GM12878 (cell line): Measurements from ENCODE around the gene ZBTB14. TPM values are rescaled to one million over a fixed set of nuclear protein-coding genes. Genes with fewer than 3 reads are reported as not detected.

Source experiments
- ATAC-seq: fragments of 200-7000 bp; cut with Tn5 transposase; 3 replicates; pipeline ENCODE4 v1.9.1; 2020; ENCODE audit warnings: mild to moderate bottlenecking, moderate library complexity
- BruUV-seq: library from RNA; stranded (reverse); fragments of 400-500 nt; replicated peaks from 2 replicates; lab custom pipeline; 2021; lab: Mats Ljungman, UMichigan
- CTCF ChIA-PET: fragments of 300-600 bp; sonication (Branson Sonifier 250); formaldehyde crosslinking; extraction: SDS; loops from one replicate; lab custom pipeline; 2021; ENCODE audit warnings: inconsistent platforms; lab: Yijun Ruan, JAX
- POLR2A ChIA-PET: fragments of 350-600 bp; formaldehyde crosslinking; extraction: SDS; loops from one replicate; lab custom pipeline; 2021; ENCODE audit warnings: inconsistent platforms; lab: Charles Lee
- RAD21 ChIA-PET: fragments of 300-600 bp; sonication (Branson Sonifier 250); formaldehyde crosslinking; loops from one replicate; lab custom pipeline; 2023; ENCODE audit warnings: antibody characterized with exemption; ENCODE audit not compliant: unreplicated experiment; lab: Charles Lee
- SMC1A ChIA-PET: fragments of 300-600 bp; sonication (Branson Sonifier 250); formaldehyde crosslinking; loops from one replicate; lab custom pipeline; 2023; ENCODE audit not compliant: unreplicated experiment, uncharacterized antibody; lab: Charles Lee
- DNase-seq: peaks from one replicate; pipeline ENCODE4 v3.0.0-alpha.2; 2011; ENCODE audit warnings: low read depth, low spot score
- FAIRE-seq: peaks from 3 replicates; lab custom pipeline; 2011; peaks lifted over from hg19 to GRCh38; lab: Jason Lieb, UNC
- H2AFZ ChIP-seq: 2 replicates; pipeline ENCODE4 v1.6.0; 2011; ENCODE audit warnings: low read depth, low read length, control low read depth; ENCODE audit not compliant: control insufficient read depth
- H3K27ac ChIP-seq: 2 replicates; pipeline ENCODE4 v1.5.1; 2011; ENCODE audit warnings: control low read depth; ENCODE audit not compliant: control insufficient read depth, insufficient read depth
- H3K27me3 ChIP-seq, 2 experiments: replicated peaks in 1 of 2; 2 replicates each; pipeline versions ENCODE4 v1.6.0 to v1.6.1; 2011; ENCODE audit warnings: low read length in 1 of 2; ENCODE audit not compliant: control insufficient read depth in 2 of 2, insufficient read depth in 2 of 2
- H3K36me3 ChIP-seq, 2 experiments: 2 replicates each; pipeline ENCODE4 v1.5.1; 2011; ENCODE audit warnings: low read length in 1 of 2; ENCODE audit not compliant: control insufficient read depth in 2 of 2, insufficient read depth in 2 of 2
- H3K4me1 ChIP-seq: 2 replicates; pipeline ENCODE4 v1.6.1; 2011; ENCODE audit warnings: mild to moderate bottlenecking, low read length, moderate library complexity, mixed read lengths; ENCODE audit not compliant: control insufficient read depth, insufficient read depth
- H3K4me2 ChIP-seq: 2 replicates; pipeline ENCODE4 v1.6.0; 2011; ENCODE audit warnings: control low read depth; ENCODE audit not compliant: control insufficient read depth, insufficient read depth
- H3K4me3 ChIP-seq: fragments of 200-600 bp; sonication (generic); 2 replicates; pipeline ENCODE4 v1.5.1; 2016
- H3K79me2 ChIP-seq: 2 replicates; pipeline ENCODE4 v1.6.0; 2011; ENCODE audit warnings: low read length; ENCODE audit not compliant: control insufficient read depth, insufficient read depth
- H3K9ac ChIP-seq: 2 replicates; pipeline ENCODE4 v1.8.0; 2011; ENCODE audit warnings: low read length, control low read depth, mixed read lengths; ENCODE audit not compliant: control insufficient read depth, insufficient read depth
- H3K9me3 ChIP-seq: replicated peaks from 3 replicates; pipeline ENCODE4 v1.5.1; 2011; ENCODE audit warnings: mild to moderate bottlenecking, low read length; ENCODE audit not compliant: control insufficient read depth, insufficient read depth
- H4K20me1 ChIP-seq: 2 replicates; pipeline ENCODE4 v1.6.0; 2011; ENCODE audit not compliant: control insufficient read depth, insufficient read depth
- CBFB ChIP-seq: IDR thresholded peaks from 2 replicates; pipeline ENCODE4 v1.6.1; 2016; ENCODE audit warnings: antibody characterized with exemption, low read depth
- CHD1 ChIP-seq: IDR thresholded peaks from 2 replicates; pipeline ENCODE4 v1.6.1; 2012; ENCODE audit warnings: low read depth, low read length, improper control_type of control experiment
- CHD4 ChIP-seq: fragments of 200-600 bp; sonication (generic); IDR thresholded peaks from 2 replicates; pipeline ENCODE4 v1.6.1; 2016; ENCODE audit warnings: mild to moderate bottlenecking
- EGR1 ChIP-seq, 2 experiments: IDR thresholded peaks; 1 replicate in 1 of 2; 2 replicates in 1 of 2; pipeline ENCODE4 v1.6.1; 2011 to 2012; ENCODE audit warnings: low read depth in 2 of 2, low read length in 2 of 2, borderline replicate concordance in 1 of 2, mild to moderate bottlenecking in 1 of 2, moderate library complexity in 1 of 2
- FOS ChIP-seq: IDR thresholded peaks from 3 replicates; pipeline ENCODE4 v1.6.1; 2011; ENCODE audit warnings: borderline replicate concordance; ENCODE audit not compliant: insufficient read length; ENCODE audit errors: extremely low read depth
- HDGF ChIP-seq: fragments of 450-650 bp; IDR thresholded peaks from 2 replicates; pipeline ENCODE4 v1.6.1; 2016; ENCODE audit warnings: antibody characterized with exemption
- POLR2AphosphoS2 ChIP-seq: IDR thresholded peaks from 2 replicates; pipeline ENCODE4 v1.6.1; 2011; ENCODE audit warnings: low read depth, mild to moderate bottlenecking, low read length, improper control_type of control experiment, moderate library complexity
- RBBP5 ChIP-seq: fragments of 200-600 bp; sonication (generic); conservative IDR thresholded peaks from 2 replicates; pipeline ENCODE4 v1.6.1; 2016
- RCOR1 ChIP-seq: conservative IDR thresholded peaks from 2 replicates; pipeline ENCODE4 v1.6.1; 2012; ENCODE audit warnings: low read depth, low read length, improper control_type of control experiment
- SMARCA5 ChIP-seq: fragments of 450-650 bp; IDR thresholded peaks from 2 replicates; pipeline ENCODE4 v1.6.1; 2017; ENCODE audit warnings: mild to moderate bottlenecking
- SUPT20H ChIP-seq: IDR thresholded peaks from 2 replicates; pipeline ENCODE4 v1.6.1; 2011; ENCODE audit warnings: low read depth, mild to moderate bottlenecking, low read length, moderate library complexity, borderline replicate concordance; ENCODE audit not compliant: control insufficient read depth
- SUZ12 ChIP-seq: fragments of 200-600 bp; sonication (generic); IDR thresholded peaks from one replicate; pipeline ENCODE4 v1.6.1; 2018; ENCODE audit warnings: antibody characterized with exemption, mild to moderate bottlenecking; ENCODE audit not compliant: unreplicated experiment
- TARDBP ChIP-seq: IDR thresholded peaks from 2 replicates; pipeline ENCODE4 v1.6.1; 2016; ENCODE audit warnings: borderline replicate concordance
- TCF3 ChIP-seq: IDR thresholded peaks from 2 replicates; pipeline ENCODE4 v1.6.1; 2012; ENCODE audit warnings: low read depth, mild to moderate bottlenecking, low read length, borderline replicate concordance; ENCODE audit not compliant: insufficient read depth
- ZBTB33 ChIP-seq: fragments of 450-650 bp; IDR thresholded peaks from 2 replicates; pipeline ENCODE4 v1.6.1; 2017; ENCODE audit warnings: mild to moderate bottlenecking
- WGBS: methylation state at CpG from one replicate; pipeline ENCODE4 v1.1.6; 2016; ENCODE audit warnings: low lambda C conversion rate; ENCODE audit not compliant: insufficient replicate concordance, insufficient coverage; ENCODE audit errors: missing lambda C conversion rate; 5-methylcytosine and 5-hydroxymethylcytosine counted together
- in situ Hi-C: fragments of 300-500 bp; cut with MboI; formaldehyde crosslinking; loops from 9 replicates; pipeline ENCODE4 v1.14.3; 2018; ENCODE audit warnings: mixed read lengths
- intact Hi-C: fragments of 100-400 bp; cut with micrococcal nuclease; formaldehyde crosslinking; loops from one replicate; pipeline ENCODE4 v1.14.2; 2022; ENCODE audit not compliant: unreplicated experiment
- polyA plus RNA-seq, 11 experiments: library from polyadenylated mRNA; depleted of rRNA in 4 of 11; unstranded in 6 of 11; stranded (reverse) in 5 of 11; fragments of >200 nt; fragmentation: Nextera tagmentation in 4 of 11; fragmentation: Illumina TruSeq in 1 of 11; extraction: Ambion mirVana in 4 of 11; extraction: Trizol in 1 of 11; gene quantifications; 1 replicate in 1 of 11; 2 replicates in 10 of 11; pipeline versions ENCODE4 v1.2.1 to v1.2.3, GENCODE V29; 2011 to 2016; ENCODE audit warnings: inconsistent platforms in 2 of 11, missing spikeins in 2 of 11, low read depth in 1 of 11
- total RNA-seq, 4 experiments: library from RNA; depleted of rRNA in 3 of 4; stranded (reverse); fragments of >200 nt in 3 of 4; fragmentation: Illumina TruSeq in 1 of 4; extraction: Trizol in 1 of 4; gene quantifications; 2 replicates each; pipeline versions ENCODE4 v1.2.1 to v1.2.3, GENCODE V29; 2013 to 2021
- TF ChIP-seq, protein P1 (sequence below): fragments of 450-650 bp; IDR thresholded peaks from 2 replicates; pipeline ENCODE4 v1.6.1; 2014; ENCODE audit warnings: mild to moderate bottlenecking

ZBTB14 gene
- total and polyA plus RNA-seq, 10 of the 15 experiments (the other 5 are each of a cell fraction or from before 2014, with no cell fraction given), result 4.4 to 21.2 (median 11.1) TPM

- no peak overlapping the region for H3K9ac ChIP-seq
- ChIA-PET POLR2A (no interaction called here), CTCF (no interaction called here), RAD21 (interaction anchor here (0.7 kb wide), 1 partner anchor 1639 kb away, joined by 3 read pairs; no protein-coding TSS in a partner anchor), SMC1A (no interaction called here)
- WGBS, result 12% methylated on average over 4 of the region's 4 CpGs
- no peaks in the 10 kb centered on the region for H3K36me3 ChIP-seq
- no peaks in the 10 kb centered on the region for H3K27me3 ChIP-seq
- no peak overlapping the region for H2AFZ ChIP-seq
- intact Hi-C loops (no loop called here), in situ Hi-C loops (no loop called here)
- H3K27ac ChIP-seq, result no peak overlapping the region
- FAIRE-seq, result no peak
- TF ChIP-seq CHD1 (no peak), SUPT20H (no peak), SMARCA5 (no peak), SUZ12 (no peak), TARDBP (no peak), RCOR1 (no peak), POLR2AphosphoS2 (no peak), RBBP5 (no peak), CHD4 (no peak), CBFB (no peak), TCF3 (no peak), EGR1 (IDR thresholded peaks at IDR 0.05; ENCODE audit: borderline replicate concordance in 1 of 2, low read depth in 2 of 2, low read length in 2 of 2) (no peak), FOS (no peak), HDGF (no peak), ZBTB33 (no peak)
- TF ChIP-seq, protein P1, sequence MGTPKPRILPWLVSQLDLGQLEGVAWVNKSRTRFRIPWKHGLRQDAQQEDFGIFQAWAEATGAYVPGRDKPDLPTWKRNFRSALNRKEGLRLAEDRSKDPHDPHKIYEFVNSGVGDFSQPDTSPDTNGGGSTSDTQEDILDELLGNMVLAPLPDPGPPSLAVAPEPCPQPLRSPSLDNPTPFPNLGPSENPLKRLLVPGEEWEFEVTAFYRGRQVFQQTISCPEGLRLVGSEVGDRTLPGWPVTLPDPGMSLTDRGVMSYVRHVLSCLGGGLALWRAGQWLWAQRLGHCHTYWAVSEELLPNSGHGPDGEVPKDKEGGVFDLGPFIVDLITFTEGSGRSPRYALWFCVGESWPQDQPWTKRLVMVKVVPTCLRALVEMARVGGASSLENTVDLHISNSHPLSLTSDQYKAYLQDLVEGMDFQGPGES, result no peak
- H3K4me2 ChIP-seq, result no peak overlapping the region
- H3K9me3 ChIP-seq, result no peaks in the 10 kb centered on the region
- no peak overlapping the region for H3K4me3 ChIP-seq
- no peak for DNase-seq
- no TSS peak for BruUV-seq
- H4K20me1 ChIP-seq, result no peaks in the 10 kb centered on the region; the same call in 1 of the 2 replicates
- ATAC-seq, result no peak
- no peaks in the 10 kb centered on the region for H3K79me2 ChIP-seq
- no peaks in the 10 kb centered on the region for H3K4me1 ChIP-seq
These were observed 22.7 kb upstream of the ZBTB14 start for GRCh38 chr18:5318061-5318700.
